Subcutaneous adipose tissue (tissue), 4 donors: ENCODE measurements around the gene MYO3B. TPM values are rescaled to one million over a fixed set of nuclear protein-coding genes. Genes with fewer than 3 reads are reported as not detected.

Experiments
- total RNA-seq, 4 donors: library from RNA; depleted of rRNA; stranded (reverse); fragments of >200 nt; gene quantifications; one replicate each; pipeline ENCODE4 v1.1.0, GENCODE V29; 2016
- TF ChIP-seq, protein P1 (sequence below): fragments of 450-650 bp; IDR thresholded peaks from one replicate; pipeline ENCODE4 v1.5.1; 2016; ENCODE audit warnings: low read depth, mild to moderate bottlenecking, control low read depth, antibody characterized with exemption, moderate library complexity

The MYO3B gene
- total RNA-seq, 4 donors from 2014 or later = 0.17 TPM; not detected in 3

DNA sequence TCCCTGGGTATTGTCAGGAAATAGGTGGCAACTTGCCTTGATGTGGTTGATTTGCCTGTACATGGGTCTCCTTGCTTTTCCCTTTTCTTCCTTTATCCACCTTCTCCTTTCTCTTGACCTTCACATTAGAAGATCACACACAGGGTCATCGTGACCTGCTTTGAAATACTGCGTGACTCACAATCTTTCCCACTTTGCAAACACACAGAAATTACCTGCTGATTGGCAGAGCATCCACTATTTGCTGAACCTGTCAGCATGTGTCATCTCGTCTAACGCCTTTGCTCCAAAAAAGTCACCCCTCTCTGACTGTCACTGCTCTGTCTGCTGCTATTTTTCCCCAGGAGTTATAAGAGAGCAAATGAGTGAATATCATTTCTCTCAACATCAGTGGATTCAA lies 60.8 kb downstream of the MYO3B start:
- TF ChIP-seq, protein P1, sequence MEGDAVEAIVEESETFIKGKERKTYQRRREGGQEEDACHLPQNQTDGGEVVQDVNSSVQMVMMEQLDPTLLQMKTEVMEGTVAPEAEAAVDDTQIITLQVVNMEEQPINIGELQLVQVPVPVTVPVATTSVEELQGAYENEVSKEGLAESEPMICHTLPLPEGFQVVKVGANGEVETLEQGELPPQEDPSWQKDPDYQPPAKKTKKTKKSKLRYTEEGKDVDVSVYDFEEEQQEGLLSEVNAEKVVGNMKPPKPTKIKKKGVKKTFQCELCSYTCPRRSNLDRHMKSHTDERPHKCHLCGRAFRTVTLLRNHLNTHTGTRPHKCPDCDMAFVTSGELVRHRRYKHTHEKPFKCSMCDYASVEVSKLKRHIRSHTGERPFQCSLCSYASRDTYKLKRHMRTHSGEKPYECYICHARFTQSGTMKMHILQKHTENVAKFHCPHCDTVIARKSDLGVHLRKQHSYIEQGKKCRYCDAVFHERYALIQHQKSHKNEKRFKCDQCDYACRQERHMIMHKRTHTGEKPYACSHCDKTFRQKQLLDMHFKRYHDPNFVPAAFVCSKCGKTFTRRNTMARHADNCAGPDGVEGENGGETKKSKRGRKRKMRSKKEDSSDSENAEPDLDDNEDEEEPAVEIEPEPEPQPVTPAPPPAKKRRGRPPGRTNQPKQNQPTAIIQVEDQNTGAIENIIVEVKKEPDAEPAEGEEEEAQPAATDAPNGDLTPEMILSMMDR = no peak

DNA sequence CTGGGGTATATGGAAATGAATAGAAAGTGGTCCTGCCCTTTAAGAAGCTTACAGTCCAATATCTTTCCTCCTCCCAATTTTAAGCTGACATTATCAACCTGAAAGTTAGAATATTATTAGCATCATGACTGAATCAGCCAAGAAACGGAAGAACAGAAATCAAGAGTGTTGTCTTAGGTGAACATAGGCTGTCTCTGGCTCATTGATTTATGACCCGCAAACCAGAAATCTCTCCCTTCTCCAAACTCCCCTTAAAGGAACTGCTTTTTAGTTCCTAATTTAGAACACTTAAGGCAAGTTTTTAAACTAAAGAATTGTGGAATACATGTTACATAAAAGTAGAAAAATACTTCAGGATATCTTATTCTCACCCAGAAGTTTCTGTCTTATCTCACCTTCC lies 62.7 kb downstream of the MYO3B start:
- TF ChIP-seq, protein P1 = no peak

DNA sequence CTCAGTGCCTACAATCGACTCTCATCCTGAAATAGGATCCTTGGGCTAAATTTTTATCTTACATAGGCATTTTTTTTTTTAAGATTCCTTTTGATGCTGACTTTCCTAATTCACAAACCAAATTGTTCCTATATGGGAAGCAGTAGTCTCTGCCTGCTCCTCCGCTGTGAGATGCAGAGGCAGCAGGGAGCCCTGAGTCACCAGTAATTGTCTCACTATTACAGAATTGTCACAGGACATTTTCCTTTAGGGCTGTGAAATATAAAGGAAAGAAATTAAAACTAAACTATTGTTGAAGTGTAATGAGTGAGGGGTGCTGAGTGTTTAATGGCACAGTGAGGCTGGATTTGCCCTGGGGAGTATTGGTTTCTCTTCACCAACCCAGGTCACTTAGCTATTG lies 63.8 kb downstream of the MYO3B start:
- TF ChIP-seq, protein P1 = no peak

DNA sequence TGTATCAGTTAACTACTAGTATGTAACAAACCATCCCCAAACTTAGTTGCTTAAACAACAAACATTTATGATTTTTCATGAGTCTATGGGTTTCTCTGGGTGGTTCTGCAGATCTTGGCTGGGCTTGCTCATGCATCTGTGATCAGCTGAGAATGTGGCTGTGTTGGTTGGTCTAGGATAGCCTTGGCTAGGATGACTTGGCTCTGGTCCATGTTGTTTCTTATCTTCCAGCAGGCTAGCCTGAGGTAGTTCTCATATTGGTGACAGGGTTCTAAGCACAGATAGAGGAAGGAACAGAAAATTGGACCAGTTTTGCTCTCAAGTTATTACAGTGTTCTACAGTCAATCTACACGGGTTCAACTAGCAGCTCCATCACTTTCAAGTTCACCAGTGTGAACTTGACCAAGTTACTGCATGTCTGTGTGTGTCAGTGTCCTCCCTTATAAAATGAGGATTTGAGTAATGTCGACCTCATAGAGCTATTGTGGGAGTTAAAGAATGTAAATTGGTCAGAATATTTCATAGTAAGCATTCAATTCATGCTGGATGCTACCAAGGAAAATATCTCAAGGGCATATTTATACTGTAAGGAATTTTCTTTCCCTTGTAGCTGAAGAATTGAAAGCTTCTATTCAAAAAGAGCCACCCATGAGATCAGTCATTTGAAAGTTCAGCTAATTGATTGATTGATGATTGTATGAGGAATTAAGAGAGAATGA lies 65.3 kb downstream of the MYO3B start:
- TF ChIP-seq, protein P1 = no peak

DNA sequence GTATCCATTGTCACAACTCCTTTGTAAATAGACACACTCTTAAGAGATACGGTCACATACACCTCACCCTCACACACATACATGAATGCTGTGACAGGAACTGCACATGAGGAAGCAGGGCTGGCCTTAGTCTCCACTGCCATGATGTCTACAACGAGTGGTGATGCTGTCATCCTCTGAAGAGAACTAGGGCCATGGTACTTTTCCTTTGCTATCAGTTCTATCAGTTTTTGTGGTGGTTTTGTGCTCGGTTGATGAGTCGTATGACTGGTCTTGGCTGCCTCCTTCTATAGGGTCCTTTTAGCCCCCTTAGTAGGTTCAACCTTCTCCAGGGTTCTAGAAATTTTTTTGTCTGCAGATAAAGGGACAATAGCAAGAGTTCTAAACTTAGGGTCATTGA lies 66.0 kb downstream of the MYO3B start:
- TF ChIP-seq, protein P1 = no peak

DNA sequence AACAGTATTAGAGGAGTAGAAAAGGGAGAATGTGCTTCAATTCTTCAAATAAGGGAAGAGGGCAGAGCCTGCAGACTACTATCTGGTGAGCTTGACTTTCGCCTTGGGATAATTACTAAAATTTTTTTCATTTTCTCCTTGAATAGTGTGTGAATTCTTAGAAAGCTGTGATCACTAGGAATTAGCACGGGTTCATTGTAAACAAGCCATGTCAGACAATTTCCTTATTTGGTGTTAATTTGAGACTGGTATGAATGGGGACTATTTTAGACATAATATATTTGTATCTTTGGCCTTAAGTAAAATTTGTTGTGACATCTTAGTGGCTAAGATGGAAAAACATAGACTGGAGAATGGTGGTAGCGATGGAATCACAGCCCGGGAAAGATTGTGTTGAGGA lies 66.6 kb downstream of the MYO3B start:
- TF ChIP-seq, protein P1 = no peak

DNA sequence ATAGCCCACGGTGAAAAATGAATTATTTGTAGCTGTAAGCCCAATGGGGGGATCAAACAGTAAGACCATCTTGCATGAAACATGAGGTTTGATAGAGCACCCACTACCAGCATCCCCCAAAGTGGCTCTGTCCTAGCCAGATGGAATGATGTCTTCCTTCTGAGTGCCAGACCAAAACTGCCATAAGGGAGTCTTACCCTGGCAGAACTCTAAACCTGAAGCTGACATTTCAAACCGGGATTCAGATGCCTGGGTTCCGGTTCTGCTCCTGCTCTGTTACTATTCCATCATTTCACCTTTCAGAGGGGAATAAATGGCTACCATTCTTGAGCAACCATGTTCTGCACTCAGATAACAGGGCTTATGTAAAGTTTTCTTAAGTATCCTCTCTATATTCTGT lies 67.4 kb downstream of the MYO3B start:
- TF ChIP-seq, protein P1 = no peak
